AG10803 (cell line): ENCODE data around the gene CPLX1.
"Not testable (repeated sequence)": the region's sequence is repeated elsewhere in the genome, so short reads cannot be mapped to it uniquely, and the experiment has no call there.

Experiments used
- DNase-seq: peaks from one replicate; pipeline ENCODE4 v3.0.0; 2010; ENCODE audit warnings: low read depth
- H3K4me3 ChIP-seq: 2 replicates; pipeline ENCODE4 v1.5.1; 2011; ENCODE audit warnings: mild to moderate bottlenecking, low read length, control low read depth
- CTCF ChIP-seq: conservative IDR thresholded peaks from 2 replicates; pipeline ENCODE4 v1.5.1; 2011; ENCODE audit warnings: mild to moderate bottlenecking, low read length, control low read depth, inconsistent platforms

The CPLX1 gene

GRCh38 chr4:740011-740410 lies 85.9 kb downstream of the CPLX1 start:
- H3K4me3 ChIP-seq, result no peak overlapping the region
- no peak for DNase-seq
- TF ChIP-seq CTCF, result no peak

- H3K4me3 ChIP-seq, result no peak overlapping the region
- no peak for DNase-seq
- no peak for TF ChIP-seq CTCF
These were observed 86.4 kb downstream of the CPLX1 start for GRCh38 chr4:739569-739968.

- no peak overlapping the region for H3K4me3 ChIP-seq
- DNase-seq, result no peak
- no peak for TF ChIP-seq CTCF
These were observed 87.1 kb downstream of the CPLX1 start for GRCh38 chr4:738781-739280.

- not testable (repeated sequence) for DNase-seq
These were observed 89.4 kb downstream of the CPLX1 start for GRCh38 chr4:736561-736960.

GRCh38 chr4:735583-735982 lies 90.3 kb downstream of the CPLX1 start:
- H3K4me3 ChIP-seq, result no peak overlapping the region
- no peak for TF ChIP-seq CTCF
- no peak for DNase-seq

More at GRCh38 chr4:736561-736960, 89.4 kb downstream of the CPLX1 start:
- not testable (repeated sequence) for H3K4me3 ChIP-seq
